Measurements from ENCODE around the gene CLEC3B.

- TF ChIP-seq CTCF (conservative IDR thresholded peaks at IDR 0.05 in 1 of 2, IDR thresholded peaks at IDR 0.05 in 1 of 2; ENCODE audit: low read depth in 1 of 2, low read length in 2 of 2) (no peak), EZH2 (IDR thresholded peaks at IDR 0.05; ENCODE audit: low read length, missing control alignments) (no peak)
These were observed 16.2 kb upstream of the CLEC3B start for GRCh38 chr3:45009868-45010267.

All from fibroblast of lung (primary cell).